Mucosa of rectum (tissue), 2 donors: ENCODE measurements around the gene PCYT2.

Experiments used
- H3K27ac ChIP-seq, 2 donors: one replicate each; pipeline ENCODE4 v1.7.0; 2013; ENCODE audit warnings: inconsistent platforms in 2 of 2, low read depth in 2 of 2, low read length in 2 of 2
- H3K27me3 ChIP-seq, 2 donors: one replicate each; pipeline ENCODE4 v1.7.0; 2013; ENCODE audit warnings: low read length in 2 of 2; ENCODE audit not compliant: control insufficient read depth in 2 of 2, insufficient read depth in 2 of 2
- H3K36me3 ChIP-seq, 2 donors: one replicate each; pipeline ENCODE4 v1.7.0; 2013; ENCODE audit warnings: low read length in 2 of 2; ENCODE audit not compliant: control insufficient read depth in 2 of 2, insufficient read depth in 2 of 2
- H3K4me1 ChIP-seq, 2 donors: one replicate each; pipeline ENCODE4 v1.7.0; 2013; ENCODE audit warnings: low read length in 2 of 2, mild to moderate bottlenecking in 1 of 2; ENCODE audit not compliant: control insufficient read depth in 2 of 2, insufficient read depth in 2 of 2
- H3K4me3 ChIP-seq, 2 donors: one replicate each; pipeline ENCODE4 v1.7.0; 2013; ENCODE audit warnings: low read length in 2 of 2
- H3K9ac ChIP-seq, 2 donors: one replicate each; pipeline ENCODE4 v1.7.0; 2013; ENCODE audit warnings: low read length in 2 of 2, low read depth in 1 of 2, mild to moderate bottlenecking in 1 of 2
- H3K9me3 ChIP-seq, 2 donors: one replicate each; pipeline ENCODE4 v1.7.0; 2013; ENCODE audit warnings: low read length in 2 of 2; ENCODE audit not compliant: control insufficient read depth in 2 of 2
- donor health status: healthy.
- donor health status: Normal muscosa, but diverticular disease.

PCYT2 gene

DNA sequence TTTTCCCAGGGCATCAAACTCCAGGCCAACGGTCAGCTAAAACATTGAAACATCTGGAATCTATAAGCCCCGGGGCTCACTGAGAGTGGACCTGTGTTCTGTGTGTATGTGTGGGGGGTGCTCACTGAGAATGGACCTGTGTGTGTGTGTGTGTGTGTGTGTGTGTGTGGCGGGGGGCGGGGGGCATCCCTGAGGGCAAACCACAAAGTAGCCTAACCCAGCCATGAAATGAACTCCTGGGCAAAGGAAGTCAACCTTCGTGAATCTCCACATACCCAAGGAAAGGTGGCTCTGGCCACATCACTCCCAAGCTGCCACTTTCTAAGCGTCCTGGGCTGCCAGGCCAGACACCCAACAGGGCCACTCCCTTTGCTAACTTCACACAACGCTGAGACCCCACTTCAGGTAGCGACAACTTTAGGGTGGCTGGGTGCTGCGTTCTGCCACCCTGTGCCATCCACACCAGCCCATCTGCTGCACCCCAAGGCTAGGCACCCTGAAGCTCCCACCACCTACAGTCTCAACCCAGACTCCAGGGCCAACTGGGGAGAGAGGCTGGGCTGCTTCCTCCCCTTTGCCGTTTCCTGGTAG, 14.8 kb upstream of the PCYT2 start:
- peaks cover 7 to 10% of the 10 kb centered on the region in 2 donors for H3K36me3 ChIP-seq
- H3K4me1 ChIP-seq, result peaks cover 41 to 50% of the 10 kb centered on the region in 2 donors
- peaks cover 3 to 10% of the 10 kb centered on the region in 2 donors for H3K27me3 ChIP-seq
- H3K4me3 ChIP-seq, result peak overlapping the region; percentile 75 to 76
- no peaks in the 10 kb centered on the region for H3K9me3 ChIP-seq
- H3K27ac ChIP-seq, result peak overlapping the region; percentile 95 to 97
- H3K9ac ChIP-seq, result peak overlapping the region; percentile 76 to 77

- H3K27ac ChIP-seq, result peak overlapping the region in 1 of 2 donors; percentile 32
- H3K9me3 ChIP-seq, result no peaks in the 10 kb centered on the region
- no peak overlapping the region for H3K4me3 ChIP-seq
- H3K27me3 ChIP-seq, result peaks cover 3 to 10% of the 10 kb centered on the region in 2 donors
- H3K36me3 ChIP-seq, result peaks cover 13 to 17% of the 10 kb centered on the region in 2 donors
- H3K4me1 ChIP-seq, result peaks cover 51 to 53% of the 10 kb centered on the region in 2 donors
- H3K9ac ChIP-seq, result no peak overlapping the region
Observed at GRCh38 chr17:81924557-81925532, 13.6 kb upstream of the PCYT2 start.

DNA sequence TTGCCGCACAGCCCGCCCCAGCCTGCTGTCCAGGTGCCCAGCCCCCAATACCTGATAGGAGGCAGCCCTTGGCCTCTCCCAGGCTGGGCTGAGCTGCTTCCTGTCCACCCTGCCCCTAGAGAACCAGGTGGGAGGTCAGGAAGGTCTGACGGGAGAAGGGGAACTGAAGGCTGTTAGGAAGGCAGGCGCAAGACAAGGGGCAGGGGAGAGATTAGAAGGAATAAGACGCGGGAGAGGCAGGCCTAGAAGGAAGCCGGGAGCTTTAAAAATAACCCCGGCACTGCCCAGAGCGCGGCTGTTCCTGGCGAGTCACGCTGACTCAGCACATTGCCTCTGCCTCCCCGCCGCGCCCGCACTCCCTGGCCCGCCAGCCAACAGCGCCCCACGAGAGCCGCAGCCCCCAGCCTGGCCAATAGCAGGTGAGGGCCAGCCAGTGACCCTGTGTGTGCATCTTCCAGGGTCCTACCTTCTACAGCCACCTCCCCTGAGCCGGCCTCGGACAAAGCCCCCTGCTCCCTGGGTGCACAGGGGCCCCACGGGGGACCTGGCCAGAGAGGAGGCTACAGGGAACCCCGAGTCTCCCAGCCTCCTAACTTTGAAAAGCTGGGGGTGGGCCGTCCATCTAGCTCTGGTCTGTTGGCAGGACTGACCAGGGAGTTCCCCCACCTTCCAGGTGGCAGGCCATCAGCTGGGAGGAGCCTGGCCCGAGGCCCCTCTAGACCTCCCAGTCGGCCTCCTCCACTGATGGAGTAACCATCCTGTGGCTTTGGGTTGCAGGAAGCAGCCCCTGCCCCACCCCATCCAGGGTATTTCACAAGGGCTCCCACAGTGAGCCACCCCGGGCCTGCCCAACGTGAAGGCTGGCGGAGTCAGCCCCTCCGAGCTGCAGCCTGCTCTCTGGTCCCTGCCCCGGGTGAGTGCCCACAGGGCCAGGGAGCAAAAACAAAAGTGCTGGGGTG, 12.4 kb upstream of the PCYT2 start:
- Histone ChIP-seq H3K27me3 (peaks cover 0 to 3% of the 10 kb centered on the region in 2 donors), H3K27ac (peak overlapping the region; percentile 32 to 59), H3K9ac (peak overlapping the region; percentile 3 to 42), H3K9me3 (no peaks in the 10 kb centered on the region), H3K36me3 (peaks cover 15 to 19% of the 10 kb centered on the region in 2 donors), H3K4me3 (peak overlapping the region; percentile 31 to 50), H3K4me1 (peaks cover 63 to 65% of the 10 kb centered on the region in 2 donors)

DNA sequence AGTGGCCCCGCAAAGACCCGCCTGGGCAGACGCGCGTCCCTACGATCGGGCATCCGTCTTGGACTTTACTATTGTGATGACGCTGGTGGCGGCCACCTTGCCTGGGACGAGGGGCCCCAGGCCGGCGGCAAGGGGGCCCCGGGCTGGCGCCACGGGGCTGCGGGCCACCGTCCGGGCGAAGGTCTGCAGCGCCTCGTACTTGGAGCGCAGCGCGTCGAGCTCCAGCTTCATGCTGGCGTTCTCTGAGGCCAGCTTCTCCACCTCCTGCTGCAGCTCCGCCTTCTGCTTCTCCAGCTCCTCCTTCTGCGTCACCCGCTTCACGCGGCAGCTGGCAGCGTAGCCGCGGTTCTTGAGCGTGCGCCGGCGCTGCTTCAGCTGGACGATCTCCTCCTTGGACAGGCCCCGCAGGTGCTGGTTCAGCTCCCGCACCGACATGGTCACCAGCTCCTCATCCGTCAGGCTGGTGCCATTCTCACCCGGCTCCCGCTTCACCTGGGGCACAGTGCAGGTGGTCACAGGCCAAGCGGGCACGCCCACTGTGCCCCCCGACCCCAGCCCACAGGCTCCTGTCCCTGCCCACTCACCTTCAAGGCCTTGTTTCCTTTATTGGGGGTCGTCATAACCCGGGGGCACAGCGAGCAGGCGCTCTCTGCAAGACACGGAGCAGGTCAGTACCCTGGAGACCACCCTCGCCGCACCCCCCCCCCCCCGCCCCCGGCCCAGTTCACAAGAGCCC, 11.5 kb upstream of the PCYT2 start:
- Histone ChIP-seq H3K4me1 (peaks cover 61 to 62% of the 10 kb centered on the region in 2 donors), H3K9ac (no peak overlapping the region), H3K4me3 (peak overlapping the region in 1 of 2 donors; percentile 20)

DNA sequence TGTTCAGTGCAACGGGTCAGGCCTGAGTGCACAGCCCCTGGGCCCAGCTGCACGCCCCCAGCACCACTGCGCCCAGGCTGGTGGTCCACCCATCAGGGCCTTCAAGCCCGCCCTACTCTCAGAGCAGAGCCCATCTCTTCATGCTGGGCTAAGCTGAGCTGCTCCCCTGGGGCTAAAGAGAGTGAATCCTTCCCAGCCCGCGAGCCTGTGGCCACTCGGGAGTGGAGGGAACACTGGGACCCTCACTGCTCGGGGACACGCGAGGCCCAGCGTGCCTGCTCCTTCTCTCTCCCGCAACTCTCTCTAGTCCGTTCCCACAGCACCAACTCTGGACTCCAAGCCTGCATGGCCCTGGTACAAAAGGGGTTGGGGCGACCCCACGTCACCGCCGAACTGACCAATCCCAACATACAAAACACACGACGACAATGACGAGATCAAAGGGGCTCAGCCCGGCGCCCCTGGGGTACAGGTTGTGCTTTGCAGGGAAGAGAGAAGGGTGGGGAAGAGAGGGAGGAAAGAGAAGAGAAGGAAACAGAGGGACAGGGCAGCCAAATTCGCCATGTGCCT, 10.9 kb upstream of the PCYT2 start:
- no peak overlapping the region for H3K9ac ChIP-seq
- H3K27ac ChIP-seq, result no peak overlapping the region
- H3K9me3 ChIP-seq, result no peaks in the 10 kb centered on the region
- H3K4me3 ChIP-seq, result no peak overlapping the region
- H3K4me1 ChIP-seq, result peaks cover 63 to 67% of the 10 kb centered on the region in 2 donors
- H3K27me3 ChIP-seq, result no peaks in the 10 kb centered on the region
- peaks cover 15 to 19% of the 10 kb centered on the region in 2 donors for H3K36me3 ChIP-seq

More for the DNA sequence above, 11.5 kb upstream of the PCYT2 start:
- Histone ChIP-seq H3K27ac (peak overlapping the region; percentile 32 to 59), H3K36me3 (peaks cover 15 to 19% of the 10 kb centered on the region in 2 donors), H3K27me3 (no peaks in the 10 kb centered on the region), H3K9me3 (no peaks in the 10 kb centered on the region)

DNA sequence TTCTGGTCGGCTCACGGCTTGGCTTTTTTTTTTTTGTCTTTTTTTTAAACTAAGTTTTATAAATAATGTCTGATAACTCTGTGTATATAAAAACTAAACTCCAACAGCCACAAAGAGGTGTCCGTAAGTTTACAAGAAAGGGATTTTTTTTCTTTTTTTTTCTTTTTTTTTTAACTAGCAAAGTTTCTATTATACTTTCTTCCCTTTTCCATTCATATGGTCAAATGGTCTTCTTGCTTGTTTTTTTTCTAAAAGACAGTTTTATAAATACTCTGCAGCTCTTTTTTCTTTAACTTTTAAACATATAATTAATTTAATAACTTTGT, 10.3 kb upstream of the PCYT2 start:
- H3K27me3 ChIP-seq, result no peaks in the 10 kb centered on the region
- no peak overlapping the region for H3K9ac ChIP-seq
- peaks cover 69 to 73% of the 10 kb centered on the region in 2 donors for H3K4me1 ChIP-seq
- no peak overlapping the region for H3K4me3 ChIP-seq
- H3K27ac ChIP-seq, result no peak overlapping the region
- H3K36me3 ChIP-seq, result peaks cover 15 to 19% of the 10 kb centered on the region in 2 donors
- no peaks in the 10 kb centered on the region for H3K9me3 ChIP-seq

GRCh38 chr17:81920612-81921536, 9.7 kb upstream of the PCYT2 start:
- peaks cover 64 to 71% of the 10 kb centered on the region in 2 donors for H3K4me1 ChIP-seq
- no peaks in the 10 kb centered on the region for H3K9me3 ChIP-seq
- no peak overlapping the region for H3K4me3 ChIP-seq
- no peak overlapping the region for H3K9ac ChIP-seq
- H3K36me3 ChIP-seq, result peaks cover 15 to 20% of the 10 kb centered on the region in 2 donors
- H3K27me3 ChIP-seq, result no peaks in the 10 kb centered on the region
- no peak overlapping the region for H3K27ac ChIP-seq

DNA sequence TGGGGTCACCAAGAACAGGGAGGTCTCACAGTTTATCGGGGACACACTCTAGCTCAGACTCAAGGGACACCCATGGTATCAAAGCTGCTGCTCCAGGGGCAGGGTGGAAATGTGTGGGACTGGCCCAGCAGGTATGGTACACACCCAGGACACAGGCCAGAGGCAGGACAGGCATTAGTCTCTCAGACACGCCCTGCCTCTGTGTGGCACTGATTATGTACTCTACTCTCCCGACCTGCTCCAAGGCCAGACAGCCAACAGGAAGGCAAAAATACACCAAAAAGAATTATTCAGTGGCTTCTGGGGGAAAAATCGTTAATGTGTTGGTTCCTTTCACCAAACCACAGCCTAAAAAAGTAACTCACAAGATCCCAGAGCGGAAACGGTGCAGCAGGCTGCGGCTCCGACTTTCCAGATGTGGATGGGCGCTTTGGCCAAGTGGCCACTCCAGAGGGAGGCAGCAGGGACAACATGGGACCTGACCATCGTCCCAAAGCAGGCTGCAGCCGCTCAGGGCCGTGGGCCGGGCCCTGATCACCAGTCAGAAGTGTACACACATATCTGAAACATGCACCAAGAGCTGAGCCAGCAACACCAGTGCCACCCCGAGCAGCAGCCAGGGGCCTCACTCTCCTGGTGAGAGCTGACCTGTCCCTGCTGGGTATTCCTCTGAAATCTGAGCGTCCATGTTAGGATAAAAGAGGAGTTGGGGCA, 7.8 kb upstream of the PCYT2 start:
- H3K9ac ChIP-seq, result peak overlapping the region; percentile 56 to 60
- peak overlapping the region; percentile 90 to 95 for H3K27ac ChIP-seq
- H3K36me3 ChIP-seq, result peaks cover 30 to 39% of the 10 kb centered on the region in 2 donors
- peaks cover 52 to 59% of the 10 kb centered on the region in 2 donors for H3K4me1 ChIP-seq
- H3K4me3 ChIP-seq, result peak overlapping the region; percentile 38 to 46
- no peaks in the 10 kb centered on the region for H3K9me3 ChIP-seq
- H3K27me3 ChIP-seq, result no peaks in the 10 kb centered on the region
